BLaER1 (cell line): ENCODE data around the gene ZNF442.
"Not testable (repeated sequence)": the region's sequence is repeated elsewhere in the genome, so short reads cannot be mapped to it uniquely, and the experiment has no call there.

Source experiments
- H3K27ac ChIP-seq: shearing (Covaris generic); formaldehyde crosslinking; 2 replicates; pipeline ENCODE4 v1.8.1; 2022
- H3K27me3 ChIP-seq: shearing (Covaris generic); formaldehyde crosslinking; 2 replicates; pipeline ENCODE4 v1.8.1; 2022
- H3K36me3 ChIP-seq: shearing (Covaris generic); formaldehyde crosslinking; 2 replicates; pipeline ENCODE4 v1.8.1; 2022
- H3K4me1 ChIP-seq: shearing (Covaris generic); formaldehyde crosslinking; 2 replicates; pipeline ENCODE4 v1.8.1; 2022
- H3K4me2 ChIP-seq: shearing (Covaris generic); formaldehyde crosslinking; 2 replicates; pipeline ENCODE4 v1.8.1; 2022
- H3K4me3 ChIP-seq: shearing (Covaris generic); formaldehyde crosslinking; 2 replicates; pipeline ENCODE4 v1.8.1; 2022
- H3K9ac ChIP-seq: shearing (Covaris generic); formaldehyde crosslinking; 2 replicates; pipeline ENCODE4 v1.8.1; 2022
- H3K9me3 ChIP-seq: shearing (Covaris generic); formaldehyde crosslinking; 2 replicates; pipeline ENCODE4 v1.8.1; 2022
- H4K20me1 ChIP-seq: shearing (Covaris generic); formaldehyde crosslinking; 2 replicates; pipeline ENCODE4 v1.8.1; 2022
- Cebpa-rat ChIP-seq: shearing (Covaris generic); IDR thresholded peaks from 2 replicates; pipeline ENCODE4 v1.8.1; 2022

The ZNF442 gene

GRCh38 chr19:12365236-12366162, at the start of gene ZNF442:
Gene ZNF442 (minus strand): TSS chr19:12365683. CDS start chr19:12363631, 2,052 bp downstream.
- no peak for TF ChIP-seq Cebpa-rat
- Histone ChIP-seq H3K4me1 (peaks cover 27% of the 10 kb centered on the region), H3K4me2 (peak within 1 kb of the TSS; percentile 92), H3K27ac (peak within 1 kb of the TSS; percentile 78), H3K4me3 (peak within 1 kb of the TSS; percentile 85), H3K27me3 (no peaks in the 10 kb centered on the region), H4K20me1 (no peaks in the 10 kb centered on the region), H3K9ac (peak within 1 kb of the TSS; percentile 86), H3K36me3 (no peaks in the 10 kb centered on the region), H3K9me3 (peaks cover 33% of the 10 kb centered on the region)

- Histone ChIP-seq H3K27ac (no peak overlapping the region), H4K20me1 (no peaks in the 10 kb centered on the region), H3K4me3 (no peak overlapping the region), H3K9ac (no peak overlapping the region), H3K27me3 (no peaks in the 10 kb centered on the region), H3K36me3 (peaks cover 20% of the 10 kb centered on the region), H3K9me3 (peaks cover 58% of the 10 kb centered on the region), H3K4me2 (no peak overlapping the region), H3K4me1 (no peaks in the 10 kb centered on the region)
- no peak for TF ChIP-seq Cebpa-rat
These were observed 46.4 kb upstream of the ZNF442 start for GRCh38 chr19:12411893-12412292.

GRCh38 chr19:12400633-12401502, 35.4 kb upstream of the ZNF442 start, which contains the start of gene ZNF799:
Gene ZNF799 (minus strand): TSS chr19:12401271. CDS start chr19:12401070, 201 bp downstream.
- no peak for TF ChIP-seq Cebpa-rat
- peak within 1 kb of the TSS; percentile 91 for H3K4me2 ChIP-seq
- peaks cover 13% of the 10 kb centered on the region for H4K20me1 ChIP-seq
- H3K27me3 ChIP-seq = no peaks in the 10 kb centered on the region
- H3K9me3 ChIP-seq = peaks cover 38% of the 10 kb centered on the region
- H3K36me3 ChIP-seq = no peaks in the 10 kb centered on the region
- peak within 1 kb of the TSS; percentile 77 for H3K9ac ChIP-seq
- peak within 1 kb of the TSS; percentile 79 for H3K4me3 ChIP-seq
- H3K27ac ChIP-seq = peak within 1 kb of the TSS; percentile 72
- peaks cover 18% of the 10 kb centered on the region for H3K4me1 ChIP-seq

- Histone ChIP-seq H3K4me3 (peak overlapping the region; percentile 79), H3K9ac (peak overlapping the region; percentile 77), H3K4me1 (peaks cover 18% of the 10 kb centered on the region), H3K9me3 (peaks cover 34% of the 10 kb centered on the region), H3K4me2 (peak overlapping the region; percentile 91), H4K20me1 (peaks cover 13% of the 10 kb centered on the region), H3K27ac (peak overlapping the region; percentile 72)
- H3K27me3 ChIP-seq, H3K36me3 ChIP-seq: not testable (repeated sequence)
These were observed 34.6 kb upstream of the ZNF442 start for GRCh38 chr19:12399901-12400632.

- peaks cover 45% of the 10 kb centered on the region for H3K36me3 ChIP-seq
- H3K4me1 ChIP-seq, H4K20me1 ChIP-seq, H3K9ac ChIP-seq, H3K27ac ChIP-seq, H3K4me3 ChIP-seq, H3K4me2 ChIP-seq, H3K27me3 ChIP-seq: not testable (repeated sequence)
- peaks cover 73% of the 10 kb centered on the region for H3K9me3 ChIP-seq
These were observed 25.7 kb upstream of the ZNF442 start for GRCh38 chr19:12391148-12391547.

- H3K4me1 ChIP-seq, H3K4me3 ChIP-seq, H4K20me1 ChIP-seq, H3K9ac ChIP-seq, H3K27me3 ChIP-seq, H3K27ac ChIP-seq, H3K4me2 ChIP-seq: not testable (repeated sequence)
- Histone ChIP-seq H3K9me3 (peaks cover 81% of the 10 kb centered on the region), H3K36me3 (peaks cover 42% of the 10 kb centered on the region)
These were observed 20.9 kb upstream of the ZNF442 start for GRCh38 chr19:12386365-12386764.

GRCh38 chr19:12380444-12380737, 14.9 kb upstream of the ZNF442 start:
- no peak for TF ChIP-seq Cebpa-rat
- no peaks in the 10 kb centered on the region for H3K4me1 ChIP-seq
- no peak overlapping the region for H3K4me2 ChIP-seq
- no peaks in the 10 kb centered on the region for H3K27me3 ChIP-seq
- peaks cover 92% of the 10 kb centered on the region for H3K9me3 ChIP-seq
- peaks cover 23% of the 10 kb centered on the region; the same call in 1 of the 2 replicates for H3K36me3 ChIP-seq
- no peak overlapping the region for H3K4me3 ChIP-seq
- H4K20me1 ChIP-seq = no peaks in the 10 kb centered on the region
- no peak overlapping the region for H3K9ac ChIP-seq
- H3K27ac ChIP-seq = no peak overlapping the region

- Histone ChIP-seq H3K4me2 (no peak overlapping the region), H3K4me1 (no peaks in the 10 kb centered on the region), H4K20me1 (no peaks in the 10 kb centered on the region), H3K9me3 (peaks cover 96% of the 10 kb centered on the region), H3K36me3 (peaks cover 23% of the 10 kb centered on the region; the same call in 1 of the 2 replicates), H3K4me3 (no peak overlapping the region), H3K27ac (no peak overlapping the region), H3K27me3 (no peaks in the 10 kb centered on the region), H3K9ac (no peak overlapping the region)
- TF ChIP-seq Cebpa-rat = no peak
These were observed 14.4 kb upstream of the ZNF442 start for GRCh38 chr19:12379732-12380443.

GRCh38 chr19:12374026-12374425, 8.5 kb upstream of the ZNF442 start:
- no peak overlapping the region for H3K27ac ChIP-seq
- TF ChIP-seq Cebpa-rat = no peak
- no peaks in the 10 kb centered on the region for H4K20me1 ChIP-seq
- H3K4me3 ChIP-seq = no peak overlapping the region
- no peaks in the 10 kb centered on the region for H3K4me1 ChIP-seq
- peaks cover 55% of the 10 kb centered on the region for H3K9me3 ChIP-seq
- H3K9ac ChIP-seq = no peak overlapping the region
- no peaks in the 10 kb centered on the region for H3K27me3 ChIP-seq
- no peak overlapping the region for H3K4me2 ChIP-seq
- no peaks in the 10 kb centered on the region for H3K36me3 ChIP-seq
